NCI-H2107 treated with DMSO at 0.1 percent for 48 hours (cell line): Measurements from ENCODE around the gene FRMD3.
A peak's percentile ranks its signal among the peaks of the same experiment; 100 is the strongest.

Source experiments
- DNase-seq: peaks from one replicate; lab custom pipeline; 2025; ENCODE audit not compliant: unreplicated experiment; lab: John Stamatoyannopoulos, UW

Gene FRMD3

DNA sequence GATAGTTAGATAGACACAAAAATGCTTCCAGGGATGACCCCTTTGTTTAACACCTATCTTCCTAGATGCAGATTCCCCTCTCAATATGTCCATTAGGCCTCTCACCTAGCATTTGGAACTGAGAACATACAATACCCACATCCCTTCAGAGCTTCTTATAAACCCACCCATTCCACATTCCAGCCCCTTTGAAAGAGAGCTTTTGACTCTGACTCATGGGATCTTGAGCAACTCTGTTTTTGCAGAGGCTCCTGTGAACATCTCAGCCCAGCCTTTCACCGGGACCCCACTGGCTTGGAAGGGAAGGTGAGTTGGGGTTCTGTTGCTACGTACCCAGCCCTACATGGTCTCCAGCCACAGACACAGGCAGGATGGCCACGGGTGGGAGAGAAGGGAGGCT is 195.5 kb downstream of the FRMD3 start:
- no peak for DNase-seq

DNA sequence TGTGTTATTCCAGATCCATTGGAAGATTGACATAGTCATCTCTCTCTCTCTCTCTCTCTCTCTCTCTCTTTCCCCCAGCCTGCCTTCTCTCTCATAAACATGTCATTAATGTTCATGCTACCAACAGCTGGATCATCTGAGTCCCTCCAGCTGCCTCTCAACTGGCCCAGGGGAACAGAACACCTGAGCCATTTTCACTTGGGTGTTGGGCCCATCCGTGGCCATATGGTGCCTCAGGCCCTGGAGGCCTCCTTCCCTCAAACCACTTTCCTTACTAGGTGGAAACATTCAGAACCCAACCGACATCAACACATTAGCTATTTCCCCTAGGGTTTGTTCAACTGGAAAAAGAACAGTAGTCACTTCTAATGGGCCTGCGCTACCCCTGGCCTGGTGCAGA is 196.2 kb downstream of the FRMD3 start:
- no peak for DNase-seq

DNA sequence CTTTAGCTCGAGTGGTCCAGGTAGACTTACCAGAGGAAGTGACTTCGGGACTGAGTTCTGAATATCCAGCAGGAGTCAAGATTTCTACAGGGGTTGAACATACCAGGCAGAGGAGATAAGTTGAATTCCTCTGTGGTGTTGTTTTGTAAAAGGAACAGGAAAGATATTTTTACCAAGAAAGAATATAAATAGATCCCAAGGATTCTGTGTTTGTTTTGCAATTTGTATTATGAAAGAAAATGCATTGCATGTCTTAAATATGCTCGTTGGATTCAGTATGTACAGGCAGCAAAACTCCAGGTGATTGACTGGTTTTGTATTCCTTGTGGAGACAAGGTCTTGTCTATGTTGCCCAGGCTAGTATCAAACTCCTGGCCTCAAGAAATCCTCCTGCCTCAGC is 197.8 kb downstream of the FRMD3 start:
- DNase-seq: no peak

DNA sequence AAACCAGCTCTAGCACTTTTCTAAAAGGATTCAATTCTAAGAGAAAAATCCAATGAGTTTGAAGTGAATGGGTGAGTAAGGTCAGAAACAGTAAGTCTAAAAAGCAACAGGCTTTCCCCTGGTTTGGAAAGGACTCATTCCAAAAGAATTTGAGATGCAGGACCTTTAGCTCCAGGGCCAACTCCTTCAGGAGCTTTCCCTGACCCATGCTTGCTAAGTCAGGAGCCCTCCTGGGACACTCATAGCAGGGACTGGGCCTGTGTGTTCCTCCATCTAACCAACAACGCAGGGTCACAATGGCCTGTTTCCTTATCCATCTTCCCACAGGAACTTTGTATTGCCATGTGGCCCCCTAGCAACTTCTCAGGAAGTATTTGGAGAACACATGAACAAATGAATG is 198.8 kb downstream of the FRMD3 start:
- no peak for DNase-seq

DNA sequence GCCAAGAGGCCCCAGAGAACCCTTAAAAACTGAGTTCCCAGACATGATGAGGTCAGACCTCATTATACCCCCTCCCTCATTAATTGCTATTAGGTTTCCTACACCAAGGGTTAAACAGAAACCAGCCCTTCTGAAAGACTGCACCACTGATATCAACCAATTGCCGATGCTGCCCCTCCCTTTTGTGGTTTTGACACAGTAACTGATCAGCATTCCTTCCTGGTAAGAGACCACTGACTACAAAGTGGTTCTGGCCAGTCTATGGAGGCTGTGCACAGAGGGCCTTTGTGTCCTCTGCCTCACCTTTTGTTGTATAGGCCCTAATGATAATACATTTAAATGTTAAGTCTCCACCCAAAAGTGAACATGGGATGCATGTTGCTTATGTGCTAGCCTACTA is 201.5 kb downstream of the FRMD3 start:
- peak; percentile 6 for DNase-seq

DNA sequence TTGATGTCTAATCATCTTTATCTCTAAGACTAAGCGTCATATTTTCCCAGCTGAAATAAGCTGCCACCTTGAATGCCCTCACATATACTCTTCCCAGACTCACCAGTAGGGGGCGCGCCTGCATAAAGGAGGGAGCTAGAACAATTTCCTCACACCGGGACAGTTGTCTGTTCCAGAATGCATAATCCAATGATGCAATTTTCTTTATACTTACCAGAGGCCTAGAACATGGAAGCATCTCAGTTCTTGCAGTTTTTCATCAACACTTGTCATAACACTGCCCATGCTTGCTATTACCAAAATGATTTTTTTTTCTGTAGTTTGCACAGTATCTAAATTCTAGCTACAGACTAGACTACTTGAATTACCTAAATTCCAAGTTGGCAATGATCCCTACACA is 203.9 kb downstream of the FRMD3 start:
- peak; percentile 64 for DNase-seq

DNA sequence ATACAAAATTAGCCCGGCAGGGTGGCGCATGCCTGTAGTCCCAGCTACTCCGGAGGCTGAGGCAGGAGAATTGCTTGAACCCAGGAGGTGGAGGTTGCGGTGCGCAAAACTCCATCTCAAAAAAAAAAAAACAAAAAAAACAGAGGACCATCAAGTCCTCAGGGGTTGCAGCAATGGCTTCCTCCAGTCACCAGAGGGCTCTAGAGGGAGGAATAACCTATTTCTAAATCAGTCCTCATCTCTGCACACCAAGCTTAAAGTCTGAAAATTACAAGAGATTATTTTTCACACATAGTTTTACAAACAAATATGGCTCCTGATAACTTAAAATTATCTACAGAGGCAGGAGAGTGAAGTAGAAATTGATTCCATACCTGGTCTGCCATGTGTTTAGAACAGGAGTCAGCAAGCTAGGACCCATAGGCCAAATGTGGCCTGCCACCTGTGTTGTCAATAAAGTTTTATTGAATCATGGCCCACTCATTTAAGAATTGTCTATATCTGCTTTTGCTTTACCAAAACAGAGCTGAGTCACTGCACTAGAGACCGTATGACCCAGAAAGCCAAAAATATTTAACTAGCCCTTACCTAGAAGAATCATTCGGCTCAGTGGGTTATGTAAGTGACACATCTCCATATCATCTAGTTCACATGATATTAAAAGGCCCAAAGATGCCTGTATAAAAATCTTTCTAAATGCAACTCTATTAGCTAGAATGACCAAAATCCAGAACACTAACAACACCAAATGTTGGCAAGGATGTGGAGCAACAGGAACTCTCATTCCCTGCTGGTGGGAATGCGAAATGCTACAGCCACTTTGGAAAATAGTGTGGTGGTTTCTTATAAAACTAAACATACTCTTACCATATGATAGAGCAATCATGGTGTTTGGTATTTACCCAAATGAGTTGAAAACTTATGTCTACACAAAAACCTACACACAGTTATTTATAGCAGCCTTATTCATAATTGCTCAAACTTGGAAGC is 207.7 kb downstream of the FRMD3 start:
- no peak for DNase-seq

DNA sequence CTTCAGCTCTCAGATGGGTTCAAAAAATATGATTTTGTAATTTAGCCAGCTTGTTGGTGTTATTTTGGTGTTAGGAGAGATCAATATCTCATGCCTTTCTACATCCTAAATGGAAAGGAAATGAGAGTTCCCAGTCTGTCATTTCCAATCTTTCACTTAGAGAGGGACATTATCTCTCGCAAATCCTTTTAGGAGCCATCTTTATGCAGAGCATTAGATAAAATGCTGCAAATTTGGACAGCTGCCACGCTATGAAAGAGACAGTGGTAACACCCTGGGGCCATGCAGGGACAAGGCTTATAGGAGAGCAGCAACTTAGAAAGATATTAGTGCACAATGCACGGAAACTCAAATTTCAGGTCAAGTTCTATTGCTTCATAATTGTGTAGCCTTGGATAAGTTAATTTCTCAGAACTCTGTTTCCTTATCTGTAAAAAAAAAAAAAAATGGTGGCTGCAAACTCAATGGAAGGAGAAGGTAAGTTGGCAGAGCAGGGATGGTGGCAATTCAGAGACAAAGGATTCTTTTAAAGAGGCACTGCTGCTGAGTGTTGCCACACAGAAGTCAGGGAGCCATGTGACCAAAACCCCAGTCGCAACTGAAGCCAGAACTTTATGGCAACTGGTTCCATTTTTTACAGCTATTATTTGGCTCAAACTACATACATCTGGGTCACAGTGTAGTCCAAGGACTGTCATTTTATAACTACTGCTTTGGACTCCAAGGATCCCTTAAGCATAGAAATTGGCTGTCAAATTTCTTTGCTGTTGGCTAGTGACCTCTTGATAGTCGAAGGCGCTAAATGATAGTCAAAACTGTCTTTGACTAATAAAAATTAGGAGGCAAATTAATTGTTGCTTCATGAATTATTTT is 210.2 kb downstream of the FRMD3 start:
- DNase-seq: no peak

DNA sequence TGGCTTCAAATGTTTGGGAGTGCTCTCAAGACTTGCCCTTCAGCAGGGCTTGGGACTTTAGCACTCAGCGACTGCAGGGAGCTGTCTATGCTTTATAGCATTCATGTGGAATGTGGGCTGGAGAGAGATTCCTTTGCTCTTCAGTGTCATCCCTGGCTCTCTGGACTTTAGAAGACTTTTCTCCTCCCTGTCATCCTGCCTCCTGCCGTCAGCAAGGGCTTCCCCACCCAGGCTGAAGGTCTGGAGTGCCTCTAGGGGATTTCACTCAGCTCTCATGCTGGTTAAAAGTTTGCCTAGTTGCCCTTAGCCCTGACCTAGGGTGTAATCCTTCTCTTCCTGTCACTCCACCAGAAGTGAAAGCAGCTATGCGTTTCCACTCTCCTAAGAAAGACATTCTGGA is 210.9 kb downstream of the FRMD3 start:
- no peak for DNase-seq

DNA sequence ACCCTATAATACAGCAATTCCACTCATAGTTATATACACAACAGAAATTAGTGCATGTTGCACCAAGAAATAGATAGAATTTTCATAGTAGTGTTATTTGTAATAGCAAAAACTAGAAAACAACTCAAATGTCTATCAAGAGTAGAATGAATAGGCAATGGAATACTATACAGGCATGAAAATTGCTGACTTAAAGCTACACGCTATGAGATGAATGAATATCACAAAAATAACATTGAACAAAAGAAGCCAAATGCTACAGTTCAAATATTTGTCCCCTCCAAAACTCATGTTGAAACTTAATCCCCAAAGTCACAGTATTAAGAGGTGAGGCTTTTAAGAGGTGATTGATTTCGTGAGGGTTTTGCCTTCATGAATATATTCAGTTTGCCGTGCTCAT is 215.1 kb downstream of the FRMD3 start:
- no peak for DNase-seq

DNA sequence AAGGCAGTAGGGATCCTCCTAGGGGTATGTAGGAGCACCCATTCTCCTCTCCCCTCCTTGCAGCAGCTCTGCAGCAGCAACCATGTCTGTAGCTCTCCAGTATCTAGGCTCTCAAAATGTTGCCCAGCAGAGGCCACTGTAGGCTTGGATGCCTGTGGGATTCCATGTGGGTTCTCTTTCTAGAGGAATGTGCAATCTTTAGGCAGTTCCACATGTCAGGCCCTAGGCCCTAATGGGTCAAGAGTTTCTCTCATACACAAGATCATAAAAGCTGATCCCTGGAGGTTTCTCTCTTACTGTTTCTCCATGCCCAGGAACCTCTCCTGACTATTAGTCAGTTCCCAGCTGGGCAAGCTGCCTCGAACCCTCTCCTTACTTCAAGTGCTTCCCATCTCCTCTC is 215.8 kb downstream of the FRMD3 start:
- DNase-seq: no peak

DNA sequence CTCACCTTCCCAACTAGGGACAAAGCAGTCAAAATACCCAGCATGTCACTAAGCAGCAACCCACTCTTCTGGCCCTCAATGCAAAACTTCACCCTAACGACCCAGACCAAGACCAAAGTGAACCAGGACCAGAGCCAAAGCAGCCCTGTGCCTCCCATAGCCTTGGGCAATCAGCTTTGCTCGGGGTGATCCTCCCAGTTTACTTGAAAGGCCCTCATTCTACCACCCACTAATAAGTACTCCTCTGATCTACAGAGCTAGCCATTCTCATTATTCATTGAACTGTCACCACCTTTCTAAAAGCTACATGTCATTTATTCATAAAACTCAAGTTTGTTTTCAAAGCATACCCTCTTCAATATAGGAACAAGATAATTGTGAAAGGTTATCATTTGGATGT is 221.0 kb downstream of the FRMD3 start:
- DNase-seq: no peak

DNA sequence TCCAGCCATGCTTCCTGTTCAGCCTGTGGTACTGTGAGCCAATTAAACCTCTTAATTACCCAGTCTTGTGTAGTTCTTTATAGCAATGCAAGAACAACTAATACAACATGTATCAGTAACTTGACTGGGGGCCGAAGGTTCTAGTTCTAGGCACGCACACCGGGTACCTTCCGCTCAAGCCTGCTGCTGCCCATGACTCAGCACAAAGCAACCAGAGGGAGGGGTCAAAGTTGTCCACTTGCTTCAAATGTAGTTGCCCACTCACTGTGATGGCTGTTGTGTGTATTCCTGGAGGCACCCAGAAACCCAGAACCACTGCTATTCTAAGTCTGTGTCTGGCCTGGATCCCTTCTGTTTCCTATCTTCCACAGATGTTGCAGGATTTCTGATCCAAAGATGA is 222.6 kb downstream of the FRMD3 start:
- no peak for DNase-seq

DNA sequence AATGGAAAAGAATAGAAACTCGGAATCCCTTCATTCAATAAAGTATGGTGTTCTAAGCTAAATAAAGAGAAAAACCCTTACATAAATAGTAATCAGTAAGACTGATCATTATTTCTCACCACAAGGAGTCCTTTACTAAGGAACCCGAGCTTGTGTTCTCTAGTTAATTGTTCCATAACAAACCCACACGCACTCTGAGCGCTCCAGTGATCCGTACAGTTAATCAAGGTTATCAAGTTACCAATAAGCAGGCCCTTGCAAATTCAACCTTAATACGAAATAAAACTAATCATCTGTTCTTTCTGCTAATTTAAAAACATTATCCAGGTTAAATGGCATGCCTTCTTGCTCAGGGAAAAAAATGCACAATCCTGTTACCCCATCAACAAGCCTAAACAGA is 224.4 kb downstream of the FRMD3 start:
- peak; percentile 68 for DNase-seq

DNA sequence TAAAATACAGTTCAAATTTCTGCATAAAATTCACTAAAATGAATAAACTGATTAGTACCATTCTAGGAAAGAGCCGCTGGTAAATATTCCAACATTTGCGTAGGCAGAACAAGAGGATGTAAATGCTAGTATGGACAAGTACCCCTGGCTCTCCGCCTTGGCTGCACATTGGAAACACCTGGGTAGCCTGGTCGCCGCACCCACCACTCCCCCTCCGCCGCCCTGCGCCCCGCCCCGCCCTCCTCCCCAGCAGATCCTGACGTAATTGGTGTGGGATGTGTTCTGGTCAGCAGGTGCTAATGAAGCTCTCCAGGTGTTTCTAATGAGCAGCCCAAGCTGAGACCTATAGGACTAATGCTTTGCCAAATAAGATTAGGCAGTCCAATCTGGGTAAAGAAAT is 225.7 kb downstream of the FRMD3 start:
- DNase-seq: no peak

DNA sequence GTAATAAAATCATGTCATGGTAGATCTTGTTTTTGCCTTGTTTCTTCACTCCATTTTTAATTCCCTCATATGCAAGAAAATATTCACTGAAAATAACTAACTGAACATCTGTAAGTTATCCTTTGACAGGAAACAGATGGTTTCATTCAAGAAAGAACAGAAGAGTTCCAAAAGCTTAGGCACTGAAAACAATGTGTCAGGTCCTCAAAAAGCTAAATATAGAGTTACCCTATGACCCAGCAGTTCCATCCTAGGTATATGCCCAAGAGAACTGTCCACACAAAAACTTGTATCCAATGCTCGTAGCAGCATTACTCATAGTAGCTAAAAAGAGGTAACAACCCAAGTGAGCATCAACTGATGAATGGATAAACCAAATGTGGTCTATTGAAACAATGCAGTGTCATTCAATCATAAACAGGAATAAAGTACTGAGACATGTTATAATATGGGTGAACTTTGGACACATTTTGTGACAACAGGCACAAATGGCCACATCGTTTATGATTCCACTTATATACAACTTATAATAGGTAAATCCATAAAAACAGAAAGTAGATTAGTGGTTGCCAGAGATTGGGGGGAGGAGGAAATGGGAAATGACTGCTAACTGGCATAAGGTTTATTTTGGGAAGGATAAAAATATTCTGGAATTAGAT is 231.0 kb downstream of the FRMD3 start:
- DNase-seq: no peak

DNA sequence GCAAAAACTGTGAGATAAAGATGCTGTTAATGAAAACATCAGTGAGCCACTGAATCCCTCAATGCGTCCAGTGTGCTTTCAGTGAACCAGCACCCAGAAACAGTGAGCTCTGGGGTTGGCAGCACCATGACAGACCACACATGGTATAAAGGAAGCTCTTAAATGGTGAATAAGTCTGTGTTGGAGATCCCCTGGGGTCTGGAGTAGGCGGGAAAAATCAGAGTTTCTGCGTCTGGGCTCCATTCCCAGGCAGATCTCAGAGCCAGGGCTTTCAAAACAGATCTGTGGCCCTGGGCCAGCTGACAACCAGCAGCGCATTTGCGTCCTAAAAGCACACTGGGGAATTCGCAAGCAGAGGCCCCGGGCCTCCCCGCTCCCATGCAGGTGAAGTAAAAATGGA is 233.5 kb downstream of the FRMD3 start:
- DNase-seq: peak; percentile 90

DNA sequence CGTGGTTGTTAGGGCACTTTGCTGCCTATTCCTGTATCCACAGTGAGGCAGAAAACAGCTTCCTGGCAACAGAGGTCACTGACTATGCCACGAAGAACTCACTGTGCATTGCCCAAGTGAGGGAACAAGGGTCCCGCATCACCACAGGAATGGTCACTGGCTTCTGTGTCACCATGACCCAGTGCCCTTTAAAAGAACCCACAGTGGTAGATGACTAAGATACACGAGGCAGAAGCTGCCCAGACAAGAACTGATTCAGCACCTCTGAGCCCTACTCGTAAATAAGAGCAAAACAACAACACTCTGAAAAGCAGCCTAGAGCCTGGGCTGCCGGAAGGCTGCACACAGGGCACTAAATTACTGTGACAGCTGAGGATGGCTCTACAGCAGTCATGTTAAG is 238.6 kb downstream of the FRMD3 start:
- no peak for DNase-seq

DNA sequence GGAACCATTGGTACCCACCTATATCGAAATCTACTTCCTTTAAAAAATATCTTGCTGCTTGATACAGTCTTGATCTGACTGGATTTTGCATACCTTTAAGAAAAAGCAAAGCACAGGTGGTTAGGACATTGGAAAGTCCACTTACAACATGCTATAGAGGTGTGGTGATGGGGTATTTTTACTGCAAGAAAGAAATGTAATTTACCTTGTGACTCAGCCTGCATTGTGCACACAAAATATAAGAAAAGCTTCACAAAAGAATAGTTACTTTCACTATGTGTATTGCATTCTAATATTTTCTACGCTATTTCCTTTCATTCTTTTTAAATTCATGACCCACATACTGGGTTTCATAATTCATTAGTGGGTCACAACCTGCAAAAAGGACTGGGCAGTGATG is 239.1 kb downstream of the FRMD3 start:
- DNase-seq: no peak

DNA sequence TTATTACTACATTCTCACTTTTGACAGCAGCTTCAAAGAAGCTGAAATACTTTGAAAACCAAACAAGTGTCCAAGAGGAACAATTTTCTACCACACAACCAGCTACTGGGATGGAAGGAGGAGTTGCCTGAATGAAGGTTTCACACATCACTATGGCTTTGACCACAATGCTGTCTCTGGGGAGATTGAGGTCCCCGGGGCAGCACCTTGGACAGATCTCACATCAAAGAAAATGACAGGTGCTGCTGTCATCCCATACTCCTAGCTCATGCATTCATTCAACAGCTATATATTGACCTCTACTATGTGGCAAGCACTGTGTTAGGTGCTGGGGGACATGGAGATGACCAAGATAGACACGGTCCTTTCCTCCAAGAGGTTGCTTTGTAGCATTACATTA is 242.1 kb downstream of the FRMD3 start:
- no peak for DNase-seq

DNA sequence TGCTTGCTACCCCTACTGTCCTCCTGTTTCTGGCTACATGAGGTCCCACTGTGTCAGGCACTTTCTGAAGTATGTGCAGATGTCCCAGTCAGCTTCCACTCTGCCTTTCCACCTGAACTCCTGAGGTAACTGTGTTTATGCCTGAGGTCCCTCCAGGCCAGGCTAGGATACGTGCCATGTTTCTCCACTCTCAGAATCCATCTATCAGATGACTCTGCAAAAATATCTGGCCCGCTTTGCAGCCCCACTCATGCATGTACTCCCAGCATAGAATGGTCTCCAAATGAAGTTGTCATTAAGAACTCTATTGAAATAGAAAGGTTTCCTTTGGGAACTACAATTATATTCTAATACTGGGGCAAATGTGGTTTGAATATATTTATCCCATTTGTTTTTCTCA is 243.4 kb downstream of the FRMD3 start:
- DNase-seq: no peak

DNA sequence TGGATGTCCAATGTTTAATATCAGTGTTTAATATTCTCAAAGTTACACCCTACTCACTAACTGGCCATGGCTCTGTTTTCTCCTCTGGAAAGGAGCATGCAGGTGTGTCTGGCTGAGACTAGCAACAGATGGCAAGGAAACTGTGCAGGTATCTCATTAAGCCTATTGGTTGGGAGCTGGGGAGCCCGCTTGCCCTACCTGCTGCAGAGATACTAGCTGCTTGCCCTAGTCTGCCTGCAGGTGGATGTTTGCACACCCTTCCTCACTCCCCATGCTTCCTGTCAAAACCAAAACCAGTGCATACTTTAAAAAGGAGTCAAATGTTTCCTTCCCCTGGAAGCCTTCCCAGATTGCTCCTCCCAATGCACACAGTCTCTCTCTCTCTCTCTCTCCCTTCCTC is 247.0 kb downstream of the FRMD3 start:
- no peak for DNase-seq
